OCI-LY3 (cell line): Measurements from ENCODE around the gene RBBP4.

Experiments used
- CTCF ChIP-seq: fragments of 200-600, 300-600 bp; sonication (generic); IDR thresholded peaks from 2 replicates; pipeline ENCODE4 v1.5.1; 2014; ENCODE audit warnings: antibody characterized with exemption, low read length, low read depth
- EZH2phosphoT487 ChIP-seq: fragments of 200-600 bp; shearing (Covaris generic); IDR thresholded peaks from 2 replicates; pipeline ENCODE4 v1.6.1; 2018; ENCODE audit warnings: antibody characterized with exemption, mixed run types, low read depth

DNA sequence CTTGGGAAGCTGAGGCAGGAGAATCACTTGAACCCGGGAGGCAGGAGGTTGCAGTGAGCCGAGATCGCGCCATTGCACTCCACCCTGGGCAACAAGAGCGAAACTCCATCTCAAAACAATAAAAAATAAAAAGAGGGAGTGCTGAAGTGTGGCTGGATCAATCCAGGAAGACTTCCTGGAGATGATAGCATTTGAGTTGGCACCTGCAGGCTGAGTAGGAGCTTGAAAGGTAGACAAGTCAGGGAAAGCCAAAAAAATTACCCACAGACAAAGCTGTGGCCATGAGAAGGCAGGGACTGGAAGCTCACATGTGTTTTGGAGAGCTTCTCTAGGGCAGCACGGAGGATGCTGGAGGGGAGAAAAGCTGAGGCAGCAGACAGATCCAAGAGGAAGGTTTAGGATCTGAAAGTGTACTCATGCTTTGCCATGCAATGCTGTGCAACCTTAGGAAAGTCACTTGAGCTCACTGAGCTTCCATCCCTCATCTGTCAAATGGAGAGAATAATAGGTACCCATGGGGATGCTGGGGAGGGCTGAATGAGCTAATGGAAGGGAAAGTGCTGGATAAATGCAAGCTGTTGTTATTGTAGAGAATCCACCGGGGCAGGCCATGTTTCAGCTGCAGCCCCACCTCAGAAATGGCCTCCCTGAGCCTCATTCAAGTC, 77.5 kb downstream of the RBBP4 start:
- TF ChIP-seq CTCF (no peak), EZH2phosphoT487 (no peak)
